CD14-positive monocyte (primary cell): ENCODE results near the gene C10orf71. TPM values are rescaled to one million over a fixed set of nuclear protein-coding genes. Genes with fewer than 3 reads are reported as not detected.

ENCODE experiments used
- DNase-seq, 3 donors: peaks; one replicate each; pipeline ENCODE4 v3.0.0-alpha.2; 2011 to 2022
- H2AFZ ChIP-seq: 2 replicates; pipeline ENCODE4 v1.6.0; 2012; ENCODE audit warnings: mild to moderate bottlenecking, low read depth, low read length, inconsistent platforms; ENCODE audit not compliant: insufficient read depth, poor library complexity, severe bottlenecking
- H3K27ac ChIP-seq, 2 donors: 1 replicate in 1 of 2; 2 replicates in 1 of 2; pipeline ENCODE4 v1.5.1; 2012 to 2013; ENCODE audit warnings: low read length in 2 of 2, control low read depth in 1 of 2, inconsistent platforms in 1 of 2, low read depth in 1 of 2, mild to moderate bottlenecking in 1 of 2
- H3K27me3 ChIP-seq, 2 donors: one replicate each; pipeline versions ENCODE4 v1.6.0 to v1.6.1; 2011 to 2013; ENCODE audit warnings: low read length in 2 of 2; ENCODE audit not compliant: control insufficient read depth in 2 of 2, insufficient read depth in 2 of 2
- H3K36me3 ChIP-seq, 2 donors: replicated peaks in 1 of 2; 1 replicate in 1 of 2; 2 replicates in 1 of 2; pipeline versions ENCODE4 v1.5.1 to v1.6.1; 2012 to 2013; ENCODE audit warnings: low read length in 2 of 2, control low read depth in 1 of 2, inconsistent platforms in 1 of 2, mild to moderate bottlenecking in 1 of 2; ENCODE audit not compliant: insufficient read depth in 2 of 2, control insufficient read depth in 1 of 2
- H3K4me1 ChIP-seq, 2 donors: 1 replicate in 1 of 2; 2 replicates in 1 of 2; pipeline versions ENCODE4 v1.5.1 to v1.6.1; 2012 to 2013; ENCODE audit warnings: low read length in 2 of 2, control low read depth in 1 of 2, inconsistent platforms in 1 of 2, mild to moderate bottlenecking in 1 of 2, moderate library complexity in 1 of 2; ENCODE audit not compliant: insufficient read depth in 2 of 2, control insufficient read depth in 1 of 2
- H3K4me2 ChIP-seq: replicated peaks from 2 replicates; pipeline ENCODE3; 2012; ENCODE audit warnings: low read length, moderate library complexity, mild to moderate bottlenecking; ENCODE audit not compliant: poor library complexity, severe bottlenecking; ENCODE audit errors: extremely low read depth
- H3K4me3 ChIP-seq, 3 experiments: fragments of 200-600 bp in 1 of 3; sonication (generic) in 1 of 3; replicated peaks in 1 of 3; 1 replicate in 2 of 3; 2 replicates in 1 of 3; pipeline ENCODE4 v1.5.1; 2011 to 2013; ENCODE audit warnings: low read length in 3 of 3, mild to moderate bottlenecking in 3 of 3, control low read depth in 2 of 3, low read depth in 2 of 3, inconsistent platforms in 1 of 3, moderate library complexity in 1 of 3
- H3K79me2 ChIP-seq: 2 replicates; pipeline ENCODE4 v1.6.0; 2012; ENCODE audit warnings: mild to moderate bottlenecking, control low read depth, inconsistent platforms, low read length, moderate library complexity; ENCODE audit not compliant: insufficient read depth
- H3K9ac ChIP-seq: 2 replicates; pipeline ENCODE4 v1.6.0; 2017; ENCODE audit warnings: low read length, mild to moderate bottlenecking; ENCODE audit not compliant: insufficient read depth, poor library complexity, severe bottlenecking
- H3K9me3 ChIP-seq, 2 donors: replicated peaks in 1 of 2; 1 replicate in 1 of 2; 2 replicates in 1 of 2; pipeline versions ENCODE4 v1.5.1 to v1.6.1; 2012 to 2013; ENCODE audit warnings: low read length in 2 of 2, control low read depth in 1 of 2; ENCODE audit not compliant: control insufficient read depth in 1 of 2, insufficient read depth in 1 of 2
- H4K20me1 ChIP-seq: 2 replicates; pipeline ENCODE4 v1.6.0; 2012; ENCODE audit warnings: mild to moderate bottlenecking, low read length, control low read depth, moderate library complexity; ENCODE audit not compliant: insufficient read depth
- H3K27ac Mint-ChIP-seq, 7 donors: one replicate each; pipeline ENCODE4 v1.8.0; 2020; ENCODE audit warnings: mild to moderate bottlenecking in 7 of 7, mixed read lengths in 7 of 7, moderate library complexity in 6 of 7, inconsistent platforms in 2 of 7
- H3K27me3 Mint-ChIP-seq, 3 donors: one replicate each; pipeline ENCODE4 v1.8.0; 2021 to 2022; ENCODE audit warnings: low read depth in 3 of 3, mild to moderate bottlenecking in 3 of 3, mixed read lengths in 3 of 3, moderate library complexity in 3 of 3, inconsistent platforms in 1 of 3
- H3K36me3 Mint-ChIP-seq, 2 donors: one replicate each; pipeline ENCODE4 v1.8.0; 2020; ENCODE audit warnings: mixed read lengths in 2 of 2, inconsistent platforms in 1 of 2, mild to moderate bottlenecking in 1 of 2
- H3K4me1 Mint-ChIP-seq: one replicate; pipeline ENCODE4 v1.8.0; 2020; ENCODE audit warnings: mild to moderate bottlenecking, mixed read lengths
- H3K4me3 Mint-ChIP-seq, 2 donors: one replicate each; pipeline ENCODE4 v1.8.0; 2020; ENCODE audit warnings: mild to moderate bottlenecking in 2 of 2, mixed read lengths in 2 of 2, moderate library complexity in 1 of 2
- H3K9me3 Mint-ChIP-seq, 7 donors: one replicate each; pipeline ENCODE4 v1.8.0; 2020 to 2022; ENCODE audit warnings: mixed read lengths in 7 of 7, mild to moderate bottlenecking in 6 of 7, moderate library complexity in 6 of 7, inconsistent platforms in 2 of 7
- WGBS: methylation state at CpG from one replicate; pipeline ENCODE4 v1.1.5; 2013; ENCODE audit warnings: missing lambda C conversion rate; ENCODE audit not compliant: insufficient coverage; 5-methylcytosine and 5-hydroxymethylcytosine counted together
- intact Hi-C, 2 donors: fragments of 100-400 bp; cut with micrococcal nuclease; formaldehyde crosslinking; loops; one replicate each; pipeline versions ENCODE4 v1.15.0 to v1.15.1; 2023
- polyA plus RNA-seq, 3 donors: library from polyadenylated mRNA; depleted of rRNA in 1 of 3; unstranded in 2 of 3; stranded (reverse) in 1 of 3; fragments of 300-500 nt in 2 of 3; fragments of >200 nt in 1 of 3; fragmentation: Illumina TruSeq in 2 of 3; gene quantifications; 1 replicate in 2 of 3; 2 replicates in 1 of 3; pipeline ENCODE4 v1.2.3, GENCODE V29; 2012 to 2021
- TF ChIP-seq, protein P1 (sequence below): fragments of 200-600 bp; IDR thresholded peaks from one replicate; pipeline ENCODE4 v1.8.0; 2022; ENCODE audit warnings: antibody characterized with exemption, mild to moderate bottlenecking

C10orf71 gene
- polyA plus RNA-seq, 3 donors = not detected

DNA sequence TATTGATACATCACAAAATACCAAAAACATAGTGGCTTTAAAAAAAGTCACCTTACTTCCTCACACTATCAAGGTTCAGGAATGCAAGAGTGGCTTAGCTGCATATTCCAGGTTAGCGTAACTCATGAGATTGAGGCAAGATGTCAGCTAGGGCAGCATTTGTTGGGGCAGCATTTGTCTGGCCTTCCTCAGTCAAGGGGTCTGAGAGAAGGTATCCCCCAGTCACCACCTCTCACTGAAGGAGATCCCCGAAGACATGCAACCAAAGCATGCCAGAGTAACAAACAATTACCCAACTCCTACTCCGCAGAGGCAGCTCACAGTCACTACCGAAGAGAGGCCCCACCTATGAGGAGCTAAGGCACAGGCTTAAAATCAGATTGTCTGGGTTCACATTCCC lies 48.4 kb downstream of the C10orf71 start:
- intact Hi-C loops = no loop called here
- Histone ChIP-seq H3K36me3 (no peaks in the 10 kb centered on the region), H3K27ac (no peak overlapping the region), H3K4me3 (no peak overlapping the region), H3K4me2 (no peak overlapping the region), H3K9me3 (peaks cover 6 to 13% of the 10 kb centered on the region in 2 donors), H3K4me1 (peaks cover 3 to 6% of the 10 kb centered on the region in 2 donors), H3K79me2 (no peaks in the 10 kb centered on the region), H2AFZ (no peak overlapping the region), H3K9ac (no peak overlapping the region), H3K27me3 (no peaks in the 10 kb centered on the region), H4K20me1 (no peaks in the 10 kb centered on the region)
- peaks cover 1 to 3% (median 1%) of the 10 kb centered on the region in 3 donors for H3K27me3 Mint-ChIP-seq
- peaks cover 10% of the 10 kb centered on the region for H3K4me1 Mint-ChIP-seq
- 100% methylated on average over 3 of the region's 4 CpGs for WGBS
- H3K27ac Mint-ChIP-seq = no peak overlapping the region
- TF ChIP-seq, protein P1, sequence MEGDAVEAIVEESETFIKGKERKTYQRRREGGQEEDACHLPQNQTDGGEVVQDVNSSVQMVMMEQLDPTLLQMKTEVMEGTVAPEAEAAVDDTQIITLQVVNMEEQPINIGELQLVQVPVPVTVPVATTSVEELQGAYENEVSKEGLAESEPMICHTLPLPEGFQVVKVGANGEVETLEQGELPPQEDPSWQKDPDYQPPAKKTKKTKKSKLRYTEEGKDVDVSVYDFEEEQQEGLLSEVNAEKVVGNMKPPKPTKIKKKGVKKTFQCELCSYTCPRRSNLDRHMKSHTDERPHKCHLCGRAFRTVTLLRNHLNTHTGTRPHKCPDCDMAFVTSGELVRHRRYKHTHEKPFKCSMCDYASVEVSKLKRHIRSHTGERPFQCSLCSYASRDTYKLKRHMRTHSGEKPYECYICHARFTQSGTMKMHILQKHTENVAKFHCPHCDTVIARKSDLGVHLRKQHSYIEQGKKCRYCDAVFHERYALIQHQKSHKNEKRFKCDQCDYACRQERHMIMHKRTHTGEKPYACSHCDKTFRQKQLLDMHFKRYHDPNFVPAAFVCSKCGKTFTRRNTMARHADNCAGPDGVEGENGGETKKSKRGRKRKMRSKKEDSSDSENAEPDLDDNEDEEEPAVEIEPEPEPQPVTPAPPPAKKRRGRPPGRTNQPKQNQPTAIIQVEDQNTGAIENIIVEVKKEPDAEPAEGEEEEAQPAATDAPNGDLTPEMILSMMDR = no peak
- H3K9me3 Mint-ChIP-seq = peaks cover 6 to 18% (median 11%) of the 10 kb centered on the region in 7 donors
- no peak overlapping the region for H3K4me3 Mint-ChIP-seq
- H3K36me3 Mint-ChIP-seq = peaks cover 0 to 6% of the 10 kb centered on the region in 2 donors
- DNase-seq = peak in 1 of 3 donors; percentile 0

DNA sequence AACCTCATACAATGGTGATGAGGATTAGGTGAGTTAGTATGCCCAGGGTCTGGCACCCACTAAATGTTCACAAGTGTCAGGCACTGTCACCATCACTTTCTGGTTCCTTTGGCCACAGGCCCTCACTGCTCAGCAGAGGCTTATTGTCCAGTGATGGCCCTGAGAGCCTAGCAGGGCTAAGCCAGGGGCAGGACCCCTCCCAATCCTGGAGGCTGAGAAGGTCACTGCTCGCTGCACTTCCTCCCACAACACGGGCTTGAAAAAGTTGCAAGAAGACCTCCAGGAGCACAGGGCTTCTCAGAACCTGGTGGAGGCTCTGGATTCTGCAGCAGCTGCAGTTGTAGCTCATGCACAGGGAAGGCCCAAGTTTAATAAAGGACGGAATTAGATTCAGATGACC lies 48.9 kb downstream of the C10orf71 start:
- WGBS = 97% methylated on average over 3 of the region's 3 CpGs
- H3K9me3 ChIP-seq = peaks cover 6 to 13% of the 10 kb centered on the region in 2 donors
- H3K79me2 ChIP-seq = no peaks in the 10 kb centered on the region
- H3K27me3 ChIP-seq = no peaks in the 10 kb centered on the region
- H3K9ac ChIP-seq = no peak overlapping the region
- H3K27ac Mint-ChIP-seq = no peak overlapping the region
- no peak overlapping the region for H3K4me3 Mint-ChIP-seq
- no peak overlapping the region for H2AFZ ChIP-seq
- H3K4me1 Mint-ChIP-seq = peaks cover 10% of the 10 kb centered on the region
- intact Hi-C loops = no loop called here
- DNase-seq = peak in 1 of 3 donors; percentile 1
- H3K9me3 Mint-ChIP-seq = peaks cover 6 to 18% (median 11%) of the 10 kb centered on the region in 7 donors
- H3K27me3 Mint-ChIP-seq = peaks cover 1 to 3% (median 1%) of the 10 kb centered on the region in 3 donors
- H3K4me2 ChIP-seq = no peak overlapping the region
- TF ChIP-seq, protein P1 = no peak
- no peak overlapping the region for H3K4me3 ChIP-seq
- H3K4me1 ChIP-seq = peaks cover 3 to 6% of the 10 kb centered on the region in 2 donors
- no peaks in the 10 kb centered on the region for H3K36me3 ChIP-seq
- no peak overlapping the region for H3K27ac ChIP-seq
- H4K20me1 ChIP-seq = no peaks in the 10 kb centered on the region
- H3K36me3 Mint-ChIP-seq = peaks cover 0 to 6% of the 10 kb centered on the region in 2 donors
